H9 (cell line): ENCODE results near the gene SLC12A8. TPM values are rescaled to one million over a fixed set of nuclear protein-coding genes. Genes with fewer than 3 reads are reported as not detected.

Experiments
- DNase-seq: peaks from one replicate; pipeline ENCODE4 v3.0.0-alpha.2; 2017
- H2AFZ ChIP-seq: one replicate; pipeline ENCODE4 v1.6.1; 2013; ENCODE audit warnings: mild to moderate bottlenecking, low read length, control low read depth, moderate library complexity
- H2AK5ac ChIP-seq: 2 replicates; pipeline ENCODE4 v1.6.1; 2013; ENCODE audit warnings: low read length, control low read depth, mixed read lengths; ENCODE audit not compliant: insufficient read length
- H2BK120ac ChIP-seq: one replicate; pipeline ENCODE4 v1.6.1; 2013; ENCODE audit warnings: low read depth, mild to moderate bottlenecking, low read length, control low read depth, inconsistent platforms; ENCODE audit not compliant: poor library complexity, severe bottlenecking
- H2BK12ac ChIP-seq: 2 replicates; pipeline ENCODE4 v1.6.1; 2013; ENCODE audit warnings: low read length, control low read depth, mixed read lengths, low read depth; ENCODE audit not compliant: insufficient read length
- H2BK15ac ChIP-seq: 2 replicates; pipeline ENCODE4 v1.6.1; 2013; ENCODE audit warnings: low read depth, low read length, control low read depth
- H2BK20ac ChIP-seq: one replicate; pipeline ENCODE4 v1.6.1; 2013; ENCODE audit warnings: low read depth, mild to moderate bottlenecking, low read length, control low read depth, inconsistent platforms; ENCODE audit not compliant: poor library complexity, severe bottlenecking
- H2BK5ac ChIP-seq: 2 replicates; pipeline ENCODE4 v1.6.1; 2013; ENCODE audit warnings: low read length, control low read depth, mixed read lengths; ENCODE audit not compliant: insufficient read length
- H3K14ac ChIP-seq: 2 replicates; pipeline ENCODE4 v1.6.1; 2013; ENCODE audit warnings: low read length, control low read depth; ENCODE audit not compliant: insufficient read depth
- H3K18ac ChIP-seq: 2 replicates; pipeline ENCODE4 v1.6.1; 2013; ENCODE audit warnings: low read depth, mild to moderate bottlenecking, mixed read lengths, low read length, control low read depth; ENCODE audit not compliant: insufficient read length
- H3K23ac ChIP-seq: 2 replicates; pipeline ENCODE4 v1.6.1; 2013; ENCODE audit warnings: low read length, control low read depth, mixed read lengths, low read depth; ENCODE audit not compliant: insufficient read length
- H3K23me2 ChIP-seq: 2 replicates; pipeline ENCODE4 v1.6.1; 2013; ENCODE audit warnings: low read depth, mild to moderate bottlenecking, mixed read lengths, low read length, control low read depth; ENCODE audit not compliant: insufficient read length, poor library complexity, severe bottlenecking
- H3K27ac ChIP-seq: 2 replicates; pipeline ENCODE4 v1.5.1; 2013; ENCODE audit warnings: low read length, control low read depth, mixed read lengths, low read depth; ENCODE audit not compliant: insufficient read length
- H3K27me3 ChIP-seq: 2 replicates; pipeline ENCODE4 v1.6.1; 2013; ENCODE audit warnings: low read length, control low read depth, inconsistent platforms; ENCODE audit not compliant: insufficient read depth
- H3K4ac ChIP-seq: 2 replicates; pipeline ENCODE4 v1.6.1; 2013; ENCODE audit warnings: low read depth, mild to moderate bottlenecking, control low read depth, inconsistent platforms, low read length, moderate library complexity
- H3K4me1 ChIP-seq: 2 replicates; pipeline ENCODE4 v1.6.1; 2013; ENCODE audit warnings: low read length, control low read depth, inconsistent platforms; ENCODE audit not compliant: insufficient read depth
- H3K4me2 ChIP-seq: 2 replicates; pipeline ENCODE4 v1.6.1; 2013; ENCODE audit warnings: low read length, control low read depth, mixed read lengths; ENCODE audit not compliant: insufficient read length, insufficient read depth
- H3K56ac ChIP-seq: 2 replicates; pipeline ENCODE4 v1.6.1; 2013; ENCODE audit warnings: low read depth, mild to moderate bottlenecking, mixed read lengths, low read length, control low read depth; ENCODE audit not compliant: insufficient read length
- H3K79me1 ChIP-seq: 2 replicates; pipeline ENCODE4 v1.6.1; 2013; ENCODE audit warnings: low read depth, mild to moderate bottlenecking, moderate library complexity, low read length, control low read depth, inconsistent platforms; ENCODE audit not compliant: insufficient read depth, poor library complexity, severe bottlenecking
- H3K79me2 ChIP-seq: 2 replicates; pipeline ENCODE4 v1.6.1; 2013; ENCODE audit warnings: low read length, control low read depth, inconsistent platforms; ENCODE audit not compliant: insufficient read depth
- H3K9ac ChIP-seq: 2 replicates; pipeline ENCODE4 v1.6.1; 2013; ENCODE audit warnings: low read length, control low read depth, mixed read lengths; ENCODE audit not compliant: insufficient read length; ENCODE audit errors: extremely low read depth
- H3K9me3 ChIP-seq: one replicate; pipeline ENCODE4 v1.6.1; 2013; ENCODE audit warnings: low read depth, low read length, inconsistent platforms; ENCODE audit not compliant: control insufficient read depth
- H3T11ph ChIP-seq: one replicate; pipeline ENCODE4 v1.6.1; 2013; ENCODE audit warnings: mild to moderate bottlenecking, low read length, control low read depth, inconsistent platforms
- H4K20me1 ChIP-seq: one replicate; pipeline ENCODE4 v1.6.1; 2013; ENCODE audit not compliant: control insufficient read depth, insufficient read length, insufficient read depth
- H4K5ac ChIP-seq: 2 replicates; pipeline ENCODE4 v1.6.1; 2013; ENCODE audit warnings: low read depth, mild to moderate bottlenecking, mixed read lengths, low read length, control low read depth; ENCODE audit not compliant: insufficient read length
- H4K8ac ChIP-seq: replicated peaks from 2 replicates; pipeline ENCODE4 v1.6.1; 2013; ENCODE audit warnings: low read length, control low read depth, mixed read lengths, low read depth; ENCODE audit not compliant: insufficient read length
- H4K91ac ChIP-seq: 2 replicates; pipeline ENCODE4 v1.6.1; 2013; ENCODE audit warnings: low read depth, mild to moderate bottlenecking, moderate library complexity, mixed read lengths, low read length, control low read depth; ENCODE audit not compliant: insufficient read length
- H3K27ac Mint-ChIP-seq, 3 experiments: 2 replicates in 2 of 3; 3 replicates in 1 of 3; pipeline ENCODE4 v1.8.0; 2020 to 2021; ENCODE audit warnings: mixed read lengths in 3 of 3, mild to moderate bottlenecking in 1 of 3, moderate library complexity in 1 of 3
- H3K27me3 Mint-ChIP-seq: 2 replicates; pipeline ENCODE4 v1.8.0; 2021; ENCODE audit warnings: low read depth, mild to moderate bottlenecking, moderate library complexity, mixed read lengths
- H3K36me3 Mint-ChIP-seq, 3 experiments: 2 replicates in 2 of 3; 3 replicates in 1 of 3; pipeline ENCODE4 v1.8.0; 2020 to 2021; ENCODE audit warnings: low read depth in 3 of 3, mixed read lengths in 3 of 3; ENCODE audit not compliant: insufficient read depth in 1 of 3
- H3K4me1 Mint-ChIP-seq, 2 experiments: 2 replicates each; pipeline ENCODE4 v1.8.0; 2020; ENCODE audit warnings: mixed read lengths in 2 of 2
- H3K4me3 Mint-ChIP-seq, 2 experiments: 2 replicates in 1 of 2; 3 replicates in 1 of 2; pipeline ENCODE4 v1.8.0; 2020 to 2021; ENCODE audit warnings: mild to moderate bottlenecking in 2 of 2, mixed read lengths in 2 of 2, moderate library complexity in 1 of 2
- H3K9me3 Mint-ChIP-seq, 2 experiments: 2 replicates in 1 of 2; 3 replicates in 1 of 2; pipeline ENCODE4 v1.8.0; 2020; ENCODE audit warnings: mild to moderate bottlenecking in 2 of 2, mixed read lengths in 2 of 2, moderate library complexity in 1 of 2
- CTCF ChIP-seq: fragments of 200-600 bp; sonication (generic); conservative IDR thresholded peaks from 3 replicates; pipeline ENCODE4 v1.8.0; 2021; ENCODE audit warnings: antibody characterized with exemption, mild to moderate bottlenecking
- WGBS: extraction: QIAGEN DNeasy Blood & Tissue Kit; methylation state at CpG from one replicate; pipeline ENCODE4 v1.1.7; 2013; ENCODE audit warnings: missing lambda C conversion rate, low lambda C conversion rate, mixed read lengths; ENCODE audit not compliant: insufficient read length; ENCODE audit errors: extremely low coverage; 5-methylcytosine and 5-hydroxymethylcytosine counted together
- total RNA-seq: library from RNA; stranded (reverse); gene quantifications from 2 replicates; pipeline ENCODE4 v1.2.1, GENCODE V29; 2021

The SLC12A8 gene
- total RNA-seq, 1 experiment from 2014 or later = 8.2 TPM

DNA sequence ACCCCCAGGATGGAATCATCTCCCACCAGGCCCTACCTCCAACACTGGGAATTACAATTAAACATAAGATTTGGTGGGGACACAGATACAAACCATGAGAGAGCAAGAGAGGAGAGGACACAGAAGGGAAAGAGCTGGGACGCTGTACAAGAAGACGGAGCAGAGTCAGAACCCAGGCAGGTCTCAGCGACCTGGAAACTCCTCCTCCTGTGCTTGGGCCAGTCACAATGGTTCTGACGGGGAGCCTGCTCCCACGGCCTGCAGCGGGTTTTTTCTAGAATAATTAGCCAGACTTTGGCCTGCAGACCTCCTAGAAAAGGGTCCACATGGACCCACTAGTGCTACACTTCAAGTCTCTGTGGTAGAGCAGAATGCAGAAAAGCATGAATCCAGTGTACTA is 5.6 kb downstream of the SLC12A8 start:
- no peak overlapping the region for H4K91ac ChIP-seq
- H3K36me3 Mint-ChIP-seq = peaks cover 2 to 11% (median 2%) of the 10 kb centered on the region in 3 experiments
- H3K27me3 Mint-ChIP-seq = peaks cover 6% of the 10 kb centered on the region
- no peaks in the 10 kb centered on the region; a peak in 1 of 5 replicates for H3K9me3 Mint-ChIP-seq
- no peak overlapping the region for H2BK5ac ChIP-seq
- H2BK15ac ChIP-seq = no peak overlapping the region
- no peaks in the 10 kb centered on the region for H3K27me3 ChIP-seq
- no peaks in the 10 kb centered on the region for H3K79me1 ChIP-seq
- H3K9me3 ChIP-seq = no peaks in the 10 kb centered on the region
- no peak overlapping the region for H3T11ph ChIP-seq
- no peak for TF ChIP-seq CTCF
- H2BK20ac ChIP-seq = no peak overlapping the region
- no CpG with 5 or more reads among the region's 6 CpGs for WGBS
- H3K18ac ChIP-seq = no peak overlapping the region
- H3K56ac ChIP-seq = no peak overlapping the region
- no peak overlapping the region; a peak in 1 of 7 replicates for H3K27ac Mint-ChIP-seq
- no peak overlapping the region for H4K8ac ChIP-seq
- no peak overlapping the region for H3K4ac ChIP-seq
- H2BK120ac ChIP-seq = no peak overlapping the region
- H3K4me1 ChIP-seq = no peaks in the 10 kb centered on the region
- no peak overlapping the region for H3K9ac ChIP-seq
- peaks cover 9% of the 10 kb centered on the region in 2 experiments for H3K4me1 Mint-ChIP-seq
- no peak overlapping the region for H2AFZ ChIP-seq
- H3K79me2 ChIP-seq = peaks cover 1% of the 10 kb centered on the region; the same call in 1 of the 2 replicates
- no peak overlapping the region for H3K14ac ChIP-seq
- H2BK12ac ChIP-seq = no peak overlapping the region
- H4K20me1 ChIP-seq = no peaks in the 10 kb centered on the region
- H4K5ac ChIP-seq = no peak overlapping the region
- H3K4me3 Mint-ChIP-seq = no peak overlapping the region
- H3K23ac ChIP-seq = no peak overlapping the region
- no peak overlapping the region for H3K27ac ChIP-seq
- no peak overlapping the region for H2AK5ac ChIP-seq
- no peak for DNase-seq
- H3K23me2 ChIP-seq = no peaks in the 10 kb centered on the region
- no peak overlapping the region for H3K4me2 ChIP-seq
